ENCODE results near the gene GABRA6.

- TF ChIP-seq CTCF (IDR thresholded peaks at IDR 0.05) (no peak), HMGXB4 (CRISPR knock-in tag; IDR thresholded peaks at IDR 0.05; ENCODE audit: borderline replicate concordance) (no peak), RFX5 (IDR thresholded peaks at IDR 0.05) (no peak), ESRRA (IDR thresholded peaks at IDR 0.05; ENCODE audit: borderline replicate concordance, low read length) (no peak), MAFK (IDR thresholded peaks at IDR 0.05; ENCODE audit: partially characterized antibody) (no peak), POLR2A (IDR thresholded peaks at IDR 0.05; ENCODE audit: low read length) (no peak)
Observed at GRCh38 chr5:161676103-161676502, 9.4 kb upstream of the GABRA6 start.
